Type B pancreatic cell (in vitro differentiated cells): ENCODE measurements around the gene SPATA31E1. TPM values are rescaled to one million over a fixed set of nuclear protein-coding genes. Genes with fewer than 3 reads are reported as not detected.

Experiments used
- DNase-seq: peaks from one replicate; pipeline ENCODE4 v3.0.0; 2021; ENCODE audit warnings: mixed read lengths; ENCODE audit not compliant: unreplicated experiment; ENCODE audit errors: extremely low spot score
- H3K27ac Mint-ChIP-seq: 2 replicates; pipeline ENCODE4 v1.8.0; 2021; ENCODE audit warnings: mild to moderate bottlenecking, mixed read lengths
- H3K27me3 Mint-ChIP-seq: 2 replicates; pipeline ENCODE4 v1.8.0; 2021; ENCODE audit warnings: mixed read lengths
- H3K36me3 Mint-ChIP-seq: 2 replicates; pipeline ENCODE4 v1.8.0; 2021; ENCODE audit warnings: mixed read lengths
- H3K4me1 Mint-ChIP-seq: one replicate; pipeline ENCODE4 v1.8.0; 2021; ENCODE audit warnings: mixed read lengths; ENCODE audit not compliant: unreplicated experiment
- H3K4me3 Mint-ChIP-seq: 2 replicates; pipeline ENCODE4 v1.8.0; 2021; ENCODE audit warnings: mild to moderate bottlenecking, mixed read lengths
- H3K9me3 Mint-ChIP-seq: 2 replicates; pipeline ENCODE4 v1.8.0; 2021; ENCODE audit warnings: mixed read lengths
- CTCF ChIP-seq: fragments of 200-600 bp; sonication (generic); conservative IDR thresholded peaks from 2 replicates; pipeline ENCODE4 v1.5.0; 2021; ENCODE audit warnings: antibody characterized with exemption, mild to moderate bottlenecking
- total RNA-seq: library from RNA; stranded (reverse); gene quantifications from 2 replicates; pipeline ENCODE4 v1.2.1, GENCODE V29; 2021; ENCODE audit warnings: low replicate concordance

The SPATA31E1 gene
- total RNA-seq, 1 donor from 2014 or later, result not detected

GRCh38 chr9:87869082-87869481 lies 13.6 kb upstream of the SPATA31E1 start:
- no peak for TF ChIP-seq CTCF
- Mint-ChIP-seq H3K4me3 (no peak overlapping the region), H3K36me3 (no peaks in the 10 kb centered on the region), H3K9me3 (no peaks in the 10 kb centered on the region), H3K27me3 (no peaks in the 10 kb centered on the region), H3K27ac (no peak overlapping the region), H3K4me1 (peaks cover 5% of the 10 kb centered on the region)
- no peak for DNase-seq

- H3K36me3 Mint-ChIP-seq, result no peaks in the 10 kb centered on the region
- no peaks in the 10 kb centered on the region for H3K9me3 Mint-ChIP-seq
- DNase-seq, result no peak
- H3K27ac Mint-ChIP-seq, result no peak overlapping the region
- peaks cover 2% of the 10 kb centered on the region for H3K27me3 Mint-ChIP-seq
- peaks cover 12% of the 10 kb centered on the region for H3K4me1 Mint-ChIP-seq
- no peak for TF ChIP-seq CTCF
- no peak overlapping the region for H3K4me3 Mint-ChIP-seq
These were observed 11.1 kb upstream of the SPATA31E1 start for GRCh38 chr9:87871425-87872078.

DNA sequence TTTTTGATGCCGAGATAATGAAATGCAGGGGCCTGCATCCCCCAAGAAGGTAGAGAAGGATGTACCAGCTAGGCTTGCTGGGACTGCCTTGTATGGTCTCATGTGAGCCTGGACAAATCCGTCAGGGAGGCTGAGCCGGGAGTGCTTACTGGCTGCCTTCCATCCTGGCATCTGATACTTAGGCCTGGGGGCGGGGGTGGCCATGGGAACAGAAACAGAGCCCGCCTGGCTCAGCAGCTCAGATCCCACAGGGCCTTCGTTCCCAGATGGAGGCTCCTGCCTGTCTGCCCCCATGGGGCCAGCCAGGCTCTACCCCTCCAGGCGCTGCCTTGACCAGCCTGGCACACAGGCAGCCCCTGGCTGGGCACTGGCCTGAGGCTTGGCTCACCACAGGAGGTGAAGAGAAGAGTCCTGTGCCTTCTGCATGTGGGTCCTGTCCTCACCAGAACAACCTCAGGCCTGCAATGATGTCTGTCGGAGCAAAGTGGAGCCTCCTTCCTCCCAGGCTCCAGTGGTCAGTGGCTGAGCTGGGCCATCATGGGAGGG lies 10.5 kb upstream of the SPATA31E1 start:
- Mint-ChIP-seq H3K4me3 (no peak overlapping the region), H3K9me3 (no peaks in the 10 kb centered on the region), H3K36me3 (no peaks in the 10 kb centered on the region), H3K4me1 (peaks cover 12% of the 10 kb centered on the region), H3K27me3 (peaks cover 2% of the 10 kb centered on the region), H3K27ac (no peak overlapping the region)
- no peak for TF ChIP-seq CTCF
- no peak for DNase-seq

GRCh38 chr9:87873607-87874303 lies 8.9 kb upstream of the SPATA31E1 start:
- no peak for TF ChIP-seq CTCF
- Mint-ChIP-seq H3K27ac (peak overlapping the region; percentile 15), H3K4me3 (no peak overlapping the region), H3K9me3 (peaks cover 5% of the 10 kb centered on the region), H3K36me3 (no peaks in the 10 kb centered on the region), H3K27me3 (peaks cover 2% of the 10 kb centered on the region), H3K4me1 (peaks cover 12% of the 10 kb centered on the region)
- peak; percentile 48 for DNase-seq

DNA sequence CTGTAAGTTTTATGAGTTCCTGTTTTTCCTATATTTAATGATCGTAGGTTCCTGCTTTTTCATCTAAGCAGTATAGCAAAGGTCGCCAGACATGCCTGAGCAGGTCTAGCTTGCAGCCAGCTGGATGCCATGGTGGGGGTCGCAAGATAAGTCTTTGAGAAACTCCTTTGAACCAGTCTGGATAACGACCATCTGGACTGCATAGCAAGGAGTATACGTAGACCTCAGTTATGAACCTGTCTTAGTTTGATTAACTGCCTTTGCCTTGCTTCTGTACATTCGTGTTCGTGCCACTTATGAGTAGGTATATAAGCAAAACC lies 8.4 kb upstream of the SPATA31E1 start:
- no peak for TF ChIP-seq CTCF
- Mint-ChIP-seq H3K27me3 (peaks cover 2% of the 10 kb centered on the region), H3K4me1 (peaks cover 12% of the 10 kb centered on the region), H3K9me3 (peaks cover 5% of the 10 kb centered on the region), H3K4me3 (no peak overlapping the region), H3K27ac (peak overlapping the region; percentile 15), H3K36me3 (no peaks in the 10 kb centered on the region)
- DNase-seq, result no peak
